Common myeloid progenitor, CD34-positive (primary cell): Measurements from ENCODE around the gene ADK.

Source experiments
- CTCF ChIA-PET: fragments of 350-600 bp; sonication (Branson Sonifier 250); formaldehyde crosslinking; loops from one replicate; lab custom pipeline; 2021; ENCODE audit warnings: antibody characterized with exemption; lab: Charles Lee
- POLR2A ChIA-PET: fragments of 350-600 bp; sonication (Branson Sonifier 250); formaldehyde crosslinking; loops from one replicate; lab custom pipeline; 2021; ENCODE audit warnings: antibody characterized with exemption; lab: Charles Lee
- DNase-seq, 3 donors: peaks; one replicate each; pipeline versions ENCODE4 v3.0.0 to v3.0.0-alpha.2; 2013
- H3K27ac ChIP-seq, 2 experiments: 1 replicate in 1 of 2; 2 replicates in 1 of 2; pipeline ENCODE4 v1.7.0; 2013; ENCODE audit warnings: inconsistent platforms in 2 of 2, low read length in 2 of 2, mild to moderate bottlenecking in 2 of 2, low read depth in 1 of 2, moderate library complexity in 1 of 2; ENCODE audit not compliant: severe bottlenecking in 2 of 2, insufficient read depth in 1 of 2, poor library complexity in 1 of 2
- H3K27me3 ChIP-seq, 5 experiments: replicated peaks in 2 of 5; 1 replicate in 3 of 5; 2 replicates in 2 of 5; pipeline versions ENCODE4 v1.6.1 to v1.7.0; 2013; ENCODE audit warnings: low read length in 4 of 5, mild to moderate bottlenecking in 2 of 5, moderate library complexity in 2 of 5, inconsistent platforms in 1 of 5; ENCODE audit not compliant: insufficient read depth in 5 of 5, control insufficient read depth in 4 of 5
- H3K36me3 ChIP-seq, 4 experiments: 1 replicate in 2 of 4; 2 replicates in 2 of 4; pipeline versions ENCODE4 v1.6.1 to v1.7.0; 2013; ENCODE audit warnings: low read length in 3 of 4, control low read depth in 1 of 4, mild to moderate bottlenecking in 1 of 4; ENCODE audit not compliant: control insufficient read depth in 4 of 4, insufficient read depth in 4 of 4
- H3K4me1 ChIP-seq, 4 experiments: 1 replicate in 3 of 4; 2 replicates in 1 of 4; pipeline versions ENCODE4 v1.6.1 to v1.7.1; 2013; ENCODE audit warnings: low read length in 3 of 4, mild to moderate bottlenecking in 3 of 4, control low read depth in 1 of 4, inconsistent platforms in 1 of 4, moderate library complexity in 1 of 4; ENCODE audit not compliant: control insufficient read depth in 4 of 4, insufficient read depth in 4 of 4; ENCODE audit errors: control extremely low read depth in 1 of 4
- H3K4me3 ChIP-seq, 7 experiments: 1 replicate in 4 of 7; 2 replicates in 3 of 7; pipeline versions ENCODE4 v1.5.1 to v1.7.0; 2013; ENCODE audit warnings: mild to moderate bottlenecking in 7 of 7, low read length in 6 of 7, moderate library complexity in 6 of 7, inconsistent platforms in 2 of 7, low read depth in 2 of 7, control low read depth in 1 of 7; ENCODE audit not compliant: insufficient read depth in 4 of 7, control insufficient read depth in 1 of 7; ENCODE audit errors: extremely low read depth in 1 of 7
- H3K9me3 ChIP-seq, 5 experiments: 1 replicate in 4 of 5; 2 replicates in 1 of 5; pipeline versions ENCODE4 v1.6.1 to v1.7.1; 2013; ENCODE audit warnings: low read length in 4 of 5, mild to moderate bottlenecking in 2 of 5, inconsistent platforms in 1 of 5, low read depth in 1 of 5, moderate library complexity in 1 of 5; ENCODE audit not compliant: control insufficient read depth in 4 of 5, insufficient read depth in 2 of 5; ENCODE audit errors: control extremely low read depth in 1 of 5
- WGBS: methylation state at CpG from one replicate; pipeline ENCODE4 v1.1.5; 2013; ENCODE audit not compliant: insufficient coverage; 5-methylcytosine and 5-hydroxymethylcytosine counted together

The ADK gene

DNA sequence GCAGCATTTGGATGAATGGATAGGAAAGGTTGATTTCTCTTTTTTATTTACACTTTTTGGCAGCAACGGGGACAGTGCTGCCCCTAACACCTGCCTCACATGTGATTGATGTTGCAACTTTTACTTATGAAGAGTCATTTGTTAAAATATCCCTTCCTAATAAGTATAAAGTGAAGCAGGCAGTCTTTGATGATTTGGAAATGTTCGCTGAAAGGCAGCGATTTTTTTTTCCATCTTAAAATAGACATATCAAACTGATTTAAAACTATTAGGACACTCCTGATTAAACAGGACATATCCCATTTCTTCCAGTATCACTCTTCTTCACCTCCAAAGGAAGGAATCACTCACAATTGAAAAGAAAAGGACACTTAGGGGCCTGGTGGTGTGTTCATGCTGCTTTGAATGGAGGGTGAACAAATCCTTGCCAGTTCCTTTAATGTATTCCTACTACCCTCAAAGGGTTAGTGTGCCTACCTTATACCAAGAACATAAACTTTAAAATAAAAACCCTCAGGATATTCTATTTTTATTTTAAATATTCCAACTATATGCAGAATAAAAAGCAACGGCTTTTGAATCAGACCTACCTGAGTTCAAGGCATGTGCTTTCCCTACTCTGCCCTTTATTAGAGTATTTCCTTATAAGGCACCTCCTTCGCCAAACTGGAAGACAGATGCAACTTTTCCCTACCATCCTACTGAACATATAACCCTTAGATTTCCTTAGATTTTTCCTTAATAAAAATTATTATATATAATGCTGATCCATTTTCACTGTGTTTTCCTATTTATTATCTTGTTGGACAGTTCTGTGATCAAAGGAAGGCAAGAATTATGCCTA, 1.1 kb downstream of the ADK start:
- peaks cover 0 to 4% (median under 1%) of the 10 kb centered on the region in 4 experiments for H3K36me3 ChIP-seq
- H3K9me3 ChIP-seq, result no peaks in the 10 kb centered on the region
- CTCF ChIA-PET, result interaction anchor here (0.9 to 6.0 kb wide), 8 partner anchors 10 to 83 kb away, joined by 3 to 34 read pairs (median 6); no protein-coding TSS in a partner anchor
- WGBS, result 67% methylated on average over 1 of the region's 5 CpGs
- H3K4me3 ChIP-seq, result peak overlapping the region; percentile 75 to 98 (median 88)
- H3K4me1 ChIP-seq, result peaks cover 12 to 39% (median 25%) of the 10 kb centered on the region in 4 experiments
- no peaks in the 10 kb centered on the region for H3K27me3 ChIP-seq
- peak overlapping the region; percentile 98 to 99 for H3K27ac ChIP-seq
- POLR2A ChIA-PET, result interaction anchor here (0.6 kb wide), 1 partner anchor 39 kb away, joined by 3 read pairs; no protein-coding TSS in a partner anchor
- DNase-seq, result peak in 1 of 3 donors; percentile 14

DNA sequence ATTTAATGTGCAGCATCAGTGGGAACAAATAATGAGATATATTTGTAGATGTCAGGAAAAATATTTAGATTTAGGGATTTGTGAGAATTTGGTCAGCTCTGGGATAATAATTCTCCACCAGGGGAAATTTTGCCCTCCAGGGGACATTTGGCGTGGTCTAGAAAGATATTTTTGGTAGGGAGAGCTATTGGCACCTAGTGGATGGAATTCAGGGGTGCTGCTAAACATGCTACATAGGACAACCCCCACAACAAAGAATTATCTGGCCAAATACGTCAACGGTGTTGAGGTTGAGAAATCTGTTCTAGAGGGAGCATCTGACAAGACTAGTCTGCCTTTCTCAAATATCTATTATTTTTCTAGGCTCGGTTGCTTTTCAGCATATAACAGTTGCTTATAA, 2.1 kb downstream of the ADK start:
- DNase-seq, result peak in 2 of 3 donors; percentile 28 to 46
- POLR2A ChIA-PET, result no interaction called here
- no CpG with 5 or more reads among the region's 4 CpGs for WGBS

DNA sequence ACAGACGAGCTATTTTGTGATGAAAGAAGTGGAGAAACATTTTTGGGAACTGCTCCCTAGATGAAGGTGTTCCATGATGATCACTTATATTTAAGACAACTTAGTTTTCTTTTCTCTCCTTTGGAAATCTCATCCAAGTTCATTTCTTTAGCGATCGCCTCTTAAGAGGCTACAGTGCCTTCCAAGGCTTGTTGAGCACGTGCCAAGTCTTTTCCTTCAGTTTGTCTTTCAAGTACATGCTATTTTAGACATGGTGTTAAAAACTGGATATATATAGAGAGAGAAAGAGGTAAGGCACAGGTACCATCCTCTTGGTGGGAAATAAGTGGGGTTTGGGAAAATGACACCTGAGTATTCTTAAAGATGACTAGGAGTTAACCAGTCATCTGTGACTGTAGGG, 2.7 kb downstream of the ADK start:
- POLR2A ChIA-PET, result no interaction called here
- CTCF ChIA-PET, result interaction anchor here (1.5 to 6.0 kb wide), 4 partner anchors 9 to 60 kb away, joined by 4 to 34 read pairs (median 7); no protein-coding TSS in a partner anchor

More for the DNA sequence above, 2.1 kb downstream of the ADK start:
- Histone ChIP-seq H3K27me3 (no peaks in the 10 kb centered on the region), H3K4me3 (peak overlapping the region in 1 of 7 experiments; percentile 80), H3K36me3 (peaks cover 0 to under 1% (median under 1%) of the 10 kb centered on the region in 4 experiments), H3K27ac (no peak overlapping the region), H3K9me3 (no peaks in the 10 kb centered on the region), H3K4me1 (peaks cover 12 to 40% (median 26%) of the 10 kb centered on the region in 4 experiments)
- CTCF ChIA-PET, result interaction anchor here (1.5 to 6.0 kb wide), 4 partner anchors 9 to 61 kb away, joined by 4 to 34 read pairs (median 7); no protein-coding TSS in a partner anchor

DNA sequence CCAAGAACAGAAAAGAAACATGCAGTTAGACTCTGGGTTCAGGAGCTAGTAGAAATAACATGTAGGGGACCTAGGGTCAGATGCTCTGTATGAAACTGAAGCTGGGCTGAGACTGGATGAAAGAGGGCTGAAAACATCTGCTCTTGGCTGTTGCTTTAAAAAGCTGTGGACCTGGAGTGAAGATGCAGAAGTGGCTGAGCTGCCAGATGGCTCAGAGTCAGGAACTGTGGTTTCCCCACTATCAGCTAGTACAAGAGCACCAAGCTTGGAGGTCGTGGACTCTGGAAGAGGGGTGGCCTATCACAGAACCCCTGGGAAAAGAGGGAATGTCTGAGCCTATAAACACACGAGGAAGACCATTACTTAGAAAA, 5.9 kb downstream of the ADK start:
- peak in 2 of 3 donors; percentile 72 to 87 for DNase-seq
- H3K36me3 ChIP-seq, result no peaks in the 10 kb centered on the region
- H3K4me1 ChIP-seq, result peaks cover 4 to 30% (median 14%) of the 10 kb centered on the region in 4 experiments
- H3K9me3 ChIP-seq, result no peaks in the 10 kb centered on the region
- no peak overlapping the region for H3K27ac ChIP-seq
- CTCF ChIA-PET, result interaction anchor here (3.9 to 6.0 kb wide), 2 partner anchors 11 to 56 kb away, joined by 16 to 34 read pairs; no protein-coding TSS in a partner anchor
- H3K4me3 ChIP-seq, result peak overlapping the region in 1 of 7 experiments; percentile 2
- H3K27me3 ChIP-seq, result no peaks in the 10 kb centered on the region
- POLR2A ChIA-PET, result interaction anchor here (0.8 kb wide), 1 partner anchor 12 kb away, joined by 4 read pairs; no protein-coding TSS in a partner anchor
- no CpG with 5 or more reads among the region's 2 CpGs for WGBS

More for the DNA sequence above, 2.7 kb downstream of the ADK start:
- H3K27ac ChIP-seq, result no peak overlapping the region
- no peaks in the 10 kb centered on the region for H3K27me3 ChIP-seq
- H3K4me1 ChIP-seq, result peaks cover 12 to 40% (median 26%) of the 10 kb centered on the region in 4 experiments
- no peaks in the 10 kb centered on the region for H3K9me3 ChIP-seq
- no peak for DNase-seq
- H3K4me3 ChIP-seq, result no peak overlapping the region
- H3K36me3 ChIP-seq, result no peaks in the 10 kb centered on the region
- 96% methylated on average over 3 of the region's 4 CpGs for WGBS

DNA sequence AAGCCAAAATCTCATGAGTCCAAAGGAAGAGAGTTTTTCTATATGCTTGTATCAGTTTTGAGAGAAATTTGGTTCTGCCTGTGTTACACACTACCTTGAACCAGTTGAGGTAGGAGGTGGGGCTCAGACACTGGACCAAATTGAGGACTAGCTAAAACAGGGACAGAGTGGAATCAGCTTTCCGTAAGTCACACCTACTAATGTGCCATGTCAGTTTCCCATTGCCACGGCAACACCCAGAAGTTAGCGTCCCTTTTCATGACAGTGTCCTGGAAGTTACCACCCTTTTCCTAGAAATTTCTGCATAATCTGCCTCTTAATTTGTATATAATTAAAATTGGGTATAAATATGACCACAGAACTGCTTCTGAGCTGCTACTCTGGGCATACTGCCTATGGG, 9.0 kb downstream of the ADK start:
- Histone ChIP-seq H3K4me1 (peaks cover 5 to 29% (median 11%) of the 10 kb centered on the region in 4 experiments), H3K36me3 (no peaks in the 10 kb centered on the region), H3K4me3 (no peak overlapping the region), H3K27me3 (no peaks in the 10 kb centered on the region), H3K9me3 (no peaks in the 10 kb centered on the region), H3K27ac (no peak overlapping the region)
- WGBS, result no CpG with 5 or more reads among the region's 3 CpGs
- ChIA-PET POLR2A (no interaction called here), CTCF (no interaction called here)
- no peak for DNase-seq

- H3K36me3 ChIP-seq, result no peaks in the 10 kb centered on the region
- ChIA-PET CTCF (interaction anchor here (0.9 to 1.4 kb wide), 3 partner anchors 10 to 50 kb away, joined by 3 to 6 read pairs (median 3); no protein-coding TSS in a partner anchor), POLR2A (no interaction called here)
- no CpG with 5 or more reads among the region's 3 CpGs for WGBS
- no peak for DNase-seq
- peak overlapping the region in 1 of 2 experiments; percentile 54 for H3K27ac ChIP-seq
- peaks cover 4 to 46% (median 17%) of the 10 kb centered on the region in 4 experiments for H3K4me1 ChIP-seq
- H3K9me3 ChIP-seq, result no peaks in the 10 kb centered on the region
- H3K27me3 ChIP-seq, result no peaks in the 10 kb centered on the region
- no peak overlapping the region for H3K4me3 ChIP-seq
Measured at GRCh38 chr10:74163319-74164068, 12.5 kb downstream of the ADK start.
